GM12873 (cell line): Measurements from ENCODE around the gene BAG1.

ENCODE experiments used
- CTCF ChIP-seq: IDR thresholded peaks from 2 replicates; pipeline ENCODE4 v1.5.1; 2012; ENCODE audit warnings: low read depth, mild to moderate bottlenecking, moderate library complexity, low read length, control low read depth; ENCODE audit not compliant: insufficient read depth; ENCODE audit errors: missing control alignments

Gene BAG1

DNA sequence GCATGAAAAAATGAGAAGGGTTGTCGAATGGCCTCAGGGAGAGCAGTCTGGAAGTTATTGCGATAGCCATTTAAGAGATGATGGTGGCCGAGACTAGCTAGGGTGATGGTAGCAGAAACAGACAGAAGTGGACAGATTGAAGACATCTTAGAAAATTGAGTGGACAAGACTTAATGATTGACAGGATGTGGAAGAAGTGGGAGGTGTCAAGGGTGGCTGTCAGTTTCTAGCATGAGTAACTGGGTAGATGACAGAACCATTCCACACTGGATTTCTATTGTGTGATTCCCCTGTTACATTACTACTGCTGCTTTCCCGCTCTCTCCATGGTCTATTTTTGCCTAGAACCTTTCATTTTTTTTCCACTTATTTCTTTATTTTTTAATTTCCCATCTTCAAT lies 13.0 kb upstream of the BAG1 start:
- TF ChIP-seq CTCF, result no peak

GRCh38 chr9:33273972-33274328 lies 9.4 kb upstream of the BAG1 start:
- TF ChIP-seq CTCF, result no peak

- no peak for TF ChIP-seq CTCF
Measured at GRCh38 chr9:33273266-33273971, 8.9 kb upstream of the BAG1 start.

GRCh38 chr9:33272061-33272460 lies 7.6 kb upstream of the BAG1 start:
- no peak for TF ChIP-seq CTCF

DNA sequence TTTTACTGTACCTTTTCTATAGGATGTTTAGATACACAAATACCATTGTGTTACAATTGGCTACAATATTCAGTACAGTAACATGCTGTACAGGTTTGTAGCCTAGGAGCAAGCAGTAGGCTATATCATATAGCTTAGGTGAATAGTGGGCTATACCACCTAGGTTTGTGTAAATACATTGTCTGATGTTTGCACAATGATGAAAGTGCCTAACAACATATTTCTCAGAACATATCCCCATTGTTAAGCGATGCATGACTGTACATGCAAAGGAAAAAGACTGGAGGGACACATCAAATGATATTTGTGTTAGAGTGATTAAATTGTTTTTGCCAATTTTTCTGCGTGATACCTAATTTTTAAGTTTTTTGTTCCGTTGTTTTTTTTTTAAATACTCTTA lies 5.6 kb upstream of the BAG1 start:
- no peak for TF ChIP-seq CTCF

- TF ChIP-seq CTCF, result no peak
Measured at GRCh38 chr9:33267151-33267767, 2.8 kb upstream of the BAG1 start.

- no peak for TF ChIP-seq CTCF
Measured at GRCh38 chr9:33265211-33265865, 830 bp upstream of the BAG1 start.
